Large intestine (tissue), 3 donors: ENCODE data around the gene MRC2. TPM values are rescaled to one million over a fixed set of nuclear protein-coding genes. Genes with fewer than 3 reads are reported as not detected.

ENCODE experiments used
- DNase-seq, 2 donors: peaks; one replicate each; pipeline versions ENCODE4 v3.0.0 to v3.0.0-alpha.2; 2013
- H3K27ac ChIP-seq: one replicate; pipeline ENCODE4 v1.5.1; 2013; ENCODE audit warnings: low read length
- H3K27me3 ChIP-seq: 2 replicates; pipeline ENCODE4 v1.6.1; 2013; ENCODE audit warnings: low read length; ENCODE audit not compliant: control insufficient read depth, insufficient read depth
- H3K36me3 ChIP-seq: 2 replicates; pipeline ENCODE4 v1.6.1; 2013; ENCODE audit warnings: low read length; ENCODE audit not compliant: control insufficient read depth, insufficient read depth
- H3K4me1 ChIP-seq: one replicate; pipeline ENCODE4 v1.6.1; 2013; ENCODE audit warnings: low read length; ENCODE audit not compliant: control insufficient read depth, insufficient read depth
- H3K4me3 ChIP-seq: one replicate; pipeline ENCODE4 v1.5.1; 2013; ENCODE audit warnings: low read length
- H3K9me3 ChIP-seq: one replicate; pipeline ENCODE4 v1.6.1; 2013; ENCODE audit warnings: mild to moderate bottlenecking, low read depth, low read length, moderate library complexity; ENCODE audit not compliant: control insufficient read depth
- WGBS: methylation state at CpG from one replicate; pipeline ENCODE4 v1.1.5; 2013; ENCODE audit warnings: low lambda C conversion rate; ENCODE audit not compliant: insufficient coverage; 5-methylcytosine and 5-hydroxymethylcytosine counted together
- polyA plus RNA-seq: library from polyadenylated mRNA; unstranded; fragments of 120-200 nt; gene quantifications from one replicate; pipeline ENCODE4 v1.2.1, GENCODE V29; 2013

Gene MRC2
- polyA plus RNA-seq, 1 donor, result 20.1 TPM

DNA sequence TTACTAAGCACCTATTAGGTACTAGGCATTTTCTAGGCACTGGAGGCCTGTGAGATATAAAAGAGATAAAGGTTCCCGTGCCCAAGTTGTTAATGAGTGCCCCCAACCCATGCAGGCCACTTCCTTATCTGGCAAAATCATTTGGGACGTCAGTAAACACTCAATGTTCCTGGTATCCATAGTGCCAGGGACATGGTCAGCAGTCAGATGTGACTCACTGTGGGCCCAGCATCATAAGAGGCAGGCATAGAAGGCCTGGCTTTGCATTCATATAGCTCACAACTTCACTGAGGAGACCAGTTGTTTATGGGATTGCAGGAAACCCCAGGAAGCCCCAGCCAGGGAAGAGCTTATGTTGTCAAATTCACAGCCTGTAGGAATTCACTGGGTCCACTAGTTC, 81.1 kb downstream of the MRC2 start:
- no CpG with 5 or more reads among the region's 2 CpGs for WGBS
- DNase-seq, result no peak
- H3K9me3 ChIP-seq, result no peaks in the 10 kb centered on the region
- peaks cover 4% of the 10 kb centered on the region for H3K4me1 ChIP-seq
- H3K27ac ChIP-seq, result no peak overlapping the region
- peaks cover 39% of the 10 kb centered on the region for H3K27me3 ChIP-seq
- no peaks in the 10 kb centered on the region for H3K36me3 ChIP-seq
- no peak overlapping the region for H3K4me3 ChIP-seq

DNA sequence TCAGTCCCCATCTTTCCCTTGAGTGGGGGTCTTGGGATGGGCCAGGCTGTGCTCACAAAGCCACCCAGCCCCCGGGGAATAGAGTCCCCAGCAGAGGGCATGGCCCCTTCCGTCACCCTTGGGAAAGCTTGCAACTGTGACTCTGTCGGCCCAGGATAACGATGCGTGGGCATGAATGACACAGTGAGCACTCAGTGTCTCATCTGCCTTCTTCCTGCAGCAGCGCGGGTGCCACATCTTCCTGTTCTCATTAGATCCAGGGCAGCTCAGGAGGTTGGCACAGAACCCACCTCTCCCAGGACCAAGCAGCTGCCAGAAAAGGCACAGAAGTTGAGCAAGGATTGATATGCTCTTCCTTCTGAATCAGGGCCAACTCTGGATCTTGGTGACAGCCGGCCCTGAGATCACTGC, 84.7 kb downstream of the MRC2 start:
- Histone ChIP-seq H3K9me3 (no peaks in the 10 kb centered on the region), H3K36me3 (no peaks in the 10 kb centered on the region), H3K4me3 (no peak overlapping the region), H3K27me3 (peaks cover 13% of the 10 kb centered on the region), H3K27ac (no peak overlapping the region), H3K4me1 (no peaks in the 10 kb centered on the region)
- WGBS, result no CpG with 5 or more reads among the region's 8 CpGs
- no peak for DNase-seq

DNA sequence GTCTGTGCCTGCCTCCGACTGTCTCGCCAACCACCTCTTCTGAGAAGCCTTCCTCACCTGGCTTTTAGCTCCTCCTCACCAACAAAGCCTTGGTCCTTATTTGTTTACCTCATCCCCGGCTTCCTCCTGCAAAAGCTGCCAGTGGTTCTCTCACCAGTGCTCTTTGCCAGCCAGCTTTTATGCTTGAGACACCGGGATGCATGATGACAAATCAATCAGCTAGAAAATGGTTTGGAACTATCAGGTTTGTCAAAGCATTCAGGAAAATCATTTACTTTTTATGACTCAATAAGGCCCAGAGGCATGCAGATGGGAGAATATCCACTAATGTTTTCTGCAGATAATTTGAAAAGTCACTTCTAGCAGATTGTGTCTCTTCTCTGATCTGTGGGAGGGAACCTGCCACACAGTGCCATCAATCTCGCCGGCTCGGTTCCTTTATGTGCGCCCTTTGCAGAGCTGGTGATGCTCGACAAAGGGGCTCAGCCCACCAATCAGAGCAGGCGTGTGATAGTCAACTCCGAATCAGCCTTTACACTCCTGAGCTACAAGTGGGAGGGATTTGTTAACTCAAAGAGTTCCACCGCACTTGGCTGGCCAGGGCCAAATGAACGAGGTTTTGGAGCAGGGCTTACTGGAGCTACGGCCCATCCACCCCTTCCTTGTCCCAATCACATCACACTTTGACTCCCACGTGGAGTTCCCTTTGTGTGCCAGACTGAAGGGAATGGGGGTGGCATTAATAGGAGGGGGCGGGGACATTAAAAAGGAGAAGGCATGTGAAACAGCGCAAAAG, 85.8 kb downstream of the MRC2 start:
- DNase-seq, result no peak
- no peak overlapping the region for H3K27ac ChIP-seq
- no peaks in the 10 kb centered on the region for H3K36me3 ChIP-seq
- no peak overlapping the region for H3K4me3 ChIP-seq
- WGBS, result no CpG with 5 or more reads among the region's 17 CpGs
- peaks cover 10% of the 10 kb centered on the region for H3K27me3 ChIP-seq
- no peaks in the 10 kb centered on the region for H3K9me3 ChIP-seq
- H3K4me1 ChIP-seq, result no peaks in the 10 kb centered on the region

DNA sequence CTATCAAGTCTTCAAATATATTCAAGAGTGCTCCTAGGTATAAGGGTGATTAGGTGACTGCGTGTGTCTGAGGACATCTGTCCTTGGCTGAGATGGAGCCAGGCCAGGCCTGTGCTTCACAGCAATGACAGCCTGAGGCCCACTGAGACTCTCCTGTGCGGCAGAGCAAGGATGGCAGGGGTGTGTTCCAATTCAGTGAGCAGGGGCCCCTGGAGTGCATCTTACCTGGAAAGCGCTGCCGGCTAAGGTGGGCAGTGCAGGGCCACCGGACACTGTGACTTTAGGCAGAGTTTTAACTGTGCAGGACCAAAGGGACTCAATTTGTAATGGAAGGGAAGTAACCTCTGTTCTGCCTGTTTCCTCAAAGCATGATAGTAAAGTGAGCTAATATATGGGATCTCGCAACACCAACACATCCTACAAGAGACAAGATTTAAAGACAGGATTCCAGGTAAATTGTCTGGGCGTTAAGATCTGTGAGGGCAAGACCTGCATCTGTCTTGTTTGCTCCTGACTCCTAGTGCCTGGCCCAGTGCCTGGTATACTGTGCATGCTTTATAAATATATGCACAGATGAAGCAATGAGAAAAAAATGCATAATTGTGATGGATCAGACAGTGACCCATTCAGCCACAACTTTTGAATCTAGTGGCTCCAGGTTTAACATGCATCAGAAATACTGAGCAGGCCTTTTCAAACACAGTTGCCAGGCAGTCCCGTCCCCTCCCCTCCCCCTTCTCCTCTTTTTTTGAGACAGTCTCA, 86.7 kb downstream of the MRC2 start:
- no peak for DNase-seq
- H3K9me3 ChIP-seq, result no peaks in the 10 kb centered on the region

DNA sequence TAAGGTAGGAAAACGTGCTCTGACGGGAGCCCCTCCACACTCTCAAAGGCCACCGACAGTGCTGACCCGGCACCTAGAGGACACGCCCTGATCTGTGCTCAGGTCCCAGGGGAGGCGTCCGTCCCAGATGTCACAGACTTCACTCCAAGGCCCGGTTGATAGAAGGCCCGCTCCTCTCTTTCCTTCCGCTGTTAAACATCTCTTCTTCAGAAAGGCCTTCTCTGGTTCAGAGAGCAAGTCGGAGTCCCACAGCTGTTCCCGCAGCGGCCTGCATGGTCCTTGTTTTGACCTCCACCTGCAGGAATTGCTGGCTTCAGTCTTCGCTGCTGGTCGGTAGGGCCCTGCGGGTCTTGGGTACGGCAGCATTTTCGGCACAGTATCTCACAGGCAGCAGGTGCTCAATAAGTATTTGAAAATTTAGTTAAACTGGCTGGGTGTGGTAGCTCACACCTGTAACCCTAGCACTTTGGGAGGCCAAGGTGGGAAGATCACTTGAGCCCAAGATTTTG, 88.5 kb downstream of the MRC2 start:
- no peaks in the 10 kb centered on the region for H3K9me3 ChIP-seq

More for the DNA sequence above, 86.7 kb downstream of the MRC2 start:
- Histone ChIP-seq H3K36me3 (no peaks in the 10 kb centered on the region), H3K27ac (no peak overlapping the region), H3K4me3 (no peak overlapping the region), H3K4me1 (no peaks in the 10 kb centered on the region), H3K27me3 (peaks cover 10% of the 10 kb centered on the region)
- WGBS, result no CpG with 5 or more reads among the region's 8 CpGs

DNA sequence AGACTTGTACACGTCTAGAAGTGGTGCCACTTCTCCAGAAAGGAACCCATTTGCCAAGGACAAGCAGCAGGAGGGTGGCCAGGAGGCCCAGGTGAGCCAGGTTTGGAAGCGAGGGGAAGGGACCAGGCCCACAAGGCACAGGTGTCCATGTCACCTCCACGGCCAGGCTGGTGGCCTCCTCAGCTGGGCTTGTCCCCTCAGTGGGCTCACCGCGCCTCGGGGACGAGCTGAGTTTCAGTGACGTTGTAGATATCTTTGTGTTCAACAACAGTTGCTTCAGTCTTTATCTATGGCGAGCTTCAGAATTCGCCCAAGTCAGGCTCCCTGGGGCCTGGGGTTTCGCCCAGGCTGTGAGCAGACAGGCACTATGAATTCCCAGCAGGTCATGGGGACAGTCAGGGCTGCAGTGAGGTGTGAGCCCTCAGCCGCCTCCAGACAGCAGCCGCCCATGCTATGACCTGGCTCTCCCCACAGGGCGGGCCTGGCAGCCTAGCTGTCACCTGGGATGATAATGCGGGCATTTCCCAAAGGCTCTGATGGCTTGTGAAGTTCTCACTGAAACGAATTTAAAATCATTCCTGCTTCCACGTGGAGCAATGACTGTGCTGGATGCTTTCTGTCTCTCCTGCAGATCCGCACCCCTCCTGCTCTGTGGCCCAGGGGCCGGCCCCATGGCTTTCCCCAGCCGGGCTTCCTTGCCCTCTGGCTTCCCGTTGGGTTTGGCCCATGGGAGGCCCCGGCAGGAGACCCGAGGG, 89.5 kb downstream of the MRC2 start:
- Histone ChIP-seq H3K9me3 (no peaks in the 10 kb centered on the region), H3K4me1 (no peaks in the 10 kb centered on the region), H3K27me3 (peaks cover 7% of the 10 kb centered on the region), H3K4me3 (no peak overlapping the region), H3K36me3 (no peaks in the 10 kb centered on the region), H3K27ac (no peak overlapping the region)
- no peak for DNase-seq
- no CpG with 5 or more reads among the region's 23 CpGs for WGBS

More for the DNA sequence above, 88.5 kb downstream of the MRC2 start:
- peaks cover 10% of the 10 kb centered on the region for H3K27me3 ChIP-seq
- no peak overlapping the region for H3K27ac ChIP-seq
- no peaks in the 10 kb centered on the region for H3K36me3 ChIP-seq
- no peak overlapping the region for H3K4me3 ChIP-seq
- no peak for DNase-seq
- no peaks in the 10 kb centered on the region for H3K4me1 ChIP-seq
- no CpG with 5 or more reads among the region's 18 CpGs for WGBS

DNA sequence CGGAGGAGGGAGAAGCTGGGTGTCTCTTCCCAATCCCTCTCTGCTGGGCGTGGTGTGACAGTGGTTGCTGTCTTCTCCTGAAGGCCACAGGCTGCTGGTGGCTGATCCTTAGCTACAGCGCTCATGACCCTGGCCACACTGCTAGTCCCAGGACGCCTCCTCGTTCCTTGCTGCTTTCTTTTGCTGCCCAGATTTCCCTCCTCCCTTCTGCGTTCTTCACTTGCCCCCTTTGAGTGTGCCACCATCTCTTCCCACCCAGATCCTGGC, 90.1 kb downstream of the MRC2 start:
- DNase-seq, result no peak
- H3K27ac ChIP-seq, result no peak overlapping the region
- H3K36me3 ChIP-seq, result no peaks in the 10 kb centered on the region
- 100% methylated on average over 2 of the region's 6 CpGs for WGBS
- peaks cover 3% of the 10 kb centered on the region for H3K27me3 ChIP-seq
- no peak overlapping the region for H3K4me3 ChIP-seq
- no peaks in the 10 kb centered on the region for H3K9me3 ChIP-seq
- H3K4me1 ChIP-seq, result no peaks in the 10 kb centered on the region

DNA sequence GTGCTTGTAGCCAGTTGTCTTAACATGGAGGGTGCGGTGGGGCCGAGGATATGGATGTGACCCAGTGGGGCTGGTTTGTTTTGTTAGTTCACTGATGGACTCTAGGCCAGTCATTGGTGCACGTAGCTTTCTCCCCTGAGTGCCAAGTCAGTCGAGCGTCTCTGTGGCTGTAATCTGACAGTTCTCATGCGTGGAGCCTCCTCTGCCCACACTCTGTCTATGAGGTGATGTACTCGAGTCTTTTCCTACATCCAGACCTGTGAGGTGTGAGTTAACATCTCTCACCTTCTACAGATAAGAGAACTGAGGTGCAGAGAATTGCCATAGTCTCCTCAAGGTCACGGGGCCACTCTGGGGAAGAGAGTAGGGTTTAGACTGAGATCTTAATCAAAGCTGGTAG, 90.4 kb downstream of the MRC2 start:
- Histone ChIP-seq H3K4me1 (no peaks in the 10 kb centered on the region), H3K4me3 (no peak overlapping the region), H3K36me3 (no peaks in the 10 kb centered on the region), H3K27ac (no peak overlapping the region), H3K9me3 (no peaks in the 10 kb centered on the region), H3K27me3 (peaks cover 3% of the 10 kb centered on the region)
- WGBS, result 100% methylated on average over 1 of the region's 8 CpGs
- DNase-seq, result no peak

DNA sequence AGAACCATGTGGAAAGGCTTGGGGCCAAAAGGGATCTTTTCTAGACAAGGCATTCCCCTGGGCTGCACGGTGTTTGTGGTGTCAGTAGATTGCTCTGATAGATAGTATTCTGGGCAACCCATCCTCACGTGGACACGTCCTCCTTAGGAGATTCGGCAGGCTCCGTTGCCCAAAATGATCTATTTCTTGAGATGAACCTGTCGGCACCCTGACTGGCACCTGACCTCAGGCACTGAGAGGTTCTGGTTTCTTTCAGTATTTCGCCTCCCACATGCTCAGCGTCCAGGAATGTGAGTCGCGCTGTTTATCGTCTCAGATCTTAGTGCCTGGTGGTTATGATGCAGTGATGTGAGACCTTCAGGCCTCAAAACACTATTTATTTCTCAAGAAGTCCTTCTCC, 91.0 kb downstream of the MRC2 start:
- WGBS, result no CpG with 5 or more reads among the region's 11 CpGs

DNA sequence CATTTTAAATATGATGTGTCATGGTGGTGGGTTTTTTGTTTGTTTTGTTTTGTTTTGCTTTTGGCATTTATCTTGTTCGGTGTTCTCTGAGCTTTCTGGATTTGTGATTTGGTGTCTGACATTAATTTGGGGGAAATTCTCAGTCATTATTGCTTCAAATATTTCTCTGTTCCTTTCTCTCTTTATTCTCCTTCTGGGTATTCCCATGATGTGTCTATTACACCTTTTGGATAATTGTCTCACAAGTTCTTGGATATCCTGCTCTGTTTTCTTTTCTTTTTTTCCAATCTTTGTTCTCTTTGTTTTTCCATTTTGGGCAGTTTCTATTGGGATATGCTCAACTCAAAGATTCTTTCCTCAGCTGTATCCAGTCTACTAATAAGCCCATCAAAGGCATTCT, 92.1 kb downstream of the MRC2 start:
- no peak for DNase-seq
- Histone ChIP-seq H3K4me3 (no peak overlapping the region), H3K9me3 (no peaks in the 10 kb centered on the region), H3K36me3 (no peaks in the 10 kb centered on the region), H3K27ac (no peak overlapping the region), H3K27me3 (no peaks in the 10 kb centered on the region), H3K4me1 (no peaks in the 10 kb centered on the region)
- 100% methylated on average over 1 of the region's 1 CpG for WGBS

More for the DNA sequence above, 91.0 kb downstream of the MRC2 start:
- Histone ChIP-seq H3K36me3 (no peaks in the 10 kb centered on the region), H3K27me3 (peaks cover 2% of the 10 kb centered on the region), H3K9me3 (no peaks in the 10 kb centered on the region), H3K4me3 (no peak overlapping the region), H3K27ac (no peak overlapping the region), H3K4me1 (no peaks in the 10 kb centered on the region)
- no peak for DNase-seq
